Kidney glomerular epithelial cell (primary cell): ENCODE results near the gene ZP4.

Source experiments
- DNase-seq: peaks from one replicate; lab custom pipeline; 2025; lab: John Stamatoyannopoulos, UW

ZP4 gene, protein sequence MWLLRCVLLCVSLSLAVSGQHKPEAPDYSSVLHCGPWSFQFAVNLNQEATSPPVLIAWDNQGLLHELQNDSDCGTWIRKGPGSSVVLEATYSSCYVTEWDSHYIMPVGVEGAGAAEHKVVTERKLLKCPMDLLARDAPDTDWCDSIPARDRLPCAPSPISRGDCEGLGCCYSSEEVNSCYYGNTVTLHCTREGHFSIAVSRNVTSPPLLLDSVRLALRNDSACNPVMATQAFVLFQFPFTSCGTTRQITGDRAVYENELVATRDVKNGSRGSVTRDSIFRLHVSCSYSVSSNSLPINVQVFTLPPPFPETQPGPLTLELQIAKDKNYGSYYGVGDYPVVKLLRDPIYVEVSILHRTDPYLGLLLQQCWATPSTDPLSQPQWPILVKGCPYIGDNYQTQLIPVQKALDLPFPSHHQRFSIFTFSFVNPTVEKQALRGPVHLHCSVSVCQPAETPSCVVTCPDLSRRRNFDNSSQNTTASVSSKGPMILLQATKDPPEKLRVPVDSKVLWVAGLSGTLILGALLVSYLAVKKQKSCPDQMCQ

DNA sequence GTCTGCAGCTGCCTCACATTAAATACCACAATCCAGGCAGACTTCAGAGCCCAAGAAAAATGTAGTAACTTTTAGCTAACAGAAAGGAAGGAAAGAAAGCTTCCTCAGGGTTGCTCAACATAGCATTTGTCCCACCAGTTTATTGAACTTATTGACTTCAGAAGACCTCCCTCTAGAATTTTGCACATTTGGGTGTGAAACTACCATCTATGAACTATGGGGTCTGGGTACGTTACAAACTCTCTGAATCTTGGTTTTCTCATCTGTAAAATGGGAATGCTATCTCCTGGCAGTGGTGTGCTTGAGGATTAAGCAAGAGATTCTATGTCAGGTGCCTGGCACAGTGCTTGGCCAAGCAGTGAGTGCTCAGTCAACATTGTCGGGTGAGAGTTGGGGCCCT, at the start of gene ZP4:
Gene ZP4, minus strand, starts transcription at position 101 of the 400 bp plus-strand sequence. CDS start 287 bp downstream, outside the sequence.
- DNase-seq: no peak

DNA sequence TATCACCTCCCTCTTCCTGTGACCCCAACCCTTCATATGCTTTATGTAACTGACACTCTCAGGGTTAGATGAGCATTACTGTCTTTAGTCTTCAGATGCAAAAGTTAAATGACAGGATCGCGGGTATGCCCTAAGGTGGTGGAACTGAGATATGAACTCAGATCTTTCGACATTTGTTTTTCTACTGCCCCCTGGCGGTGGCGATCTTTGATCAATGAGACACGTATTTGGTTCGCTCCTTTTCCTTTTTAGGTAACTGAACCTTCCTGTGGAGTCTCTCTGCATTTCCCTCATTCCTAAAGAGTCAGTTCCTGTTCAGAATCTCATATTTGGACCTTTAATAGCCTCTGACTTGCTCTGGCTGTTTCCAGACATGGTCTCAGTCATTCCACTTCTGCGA, 47.8 kb upstream of the ZP4 start:
- no peak for DNase-seq

DNA sequence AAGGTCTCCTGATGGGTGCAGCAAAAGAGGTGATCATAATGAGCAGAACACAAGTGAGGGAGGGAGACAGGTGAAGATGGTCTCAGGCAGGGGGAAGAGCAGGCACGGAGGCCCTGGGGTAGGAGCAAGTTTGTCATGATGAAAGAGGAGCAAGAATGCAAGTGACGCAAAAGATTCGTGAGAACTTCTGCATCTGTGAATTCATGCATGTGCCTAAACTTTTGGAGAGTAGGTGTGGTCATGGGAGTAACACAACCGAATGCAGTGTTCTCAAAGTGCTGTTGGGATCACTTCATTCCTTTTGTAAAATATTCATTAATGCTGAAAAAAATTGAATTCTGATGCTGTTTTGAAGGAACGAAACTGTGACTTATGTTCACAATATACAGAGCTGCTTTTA, 47.3 kb upstream of the ZP4 start:
- DNase-seq: no peak

DNA sequence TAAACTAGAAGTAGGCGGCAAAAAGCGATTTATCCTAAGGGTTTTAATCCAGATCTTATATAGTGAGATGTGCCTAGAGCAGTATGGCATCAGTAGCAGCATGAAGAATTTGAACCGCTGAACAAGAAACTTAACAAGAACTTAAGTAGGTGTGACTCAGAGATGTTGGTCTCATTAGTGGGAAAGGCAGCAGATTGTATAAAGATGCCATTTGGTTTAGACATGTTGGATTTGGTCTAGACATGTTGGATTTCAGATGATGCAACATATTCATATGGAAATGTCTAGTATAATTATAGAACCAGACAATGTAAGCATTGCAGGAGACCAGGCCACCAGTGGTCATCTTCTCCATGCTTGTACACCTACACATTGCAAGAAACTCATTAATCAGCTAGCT, 42.1 kb upstream of the ZP4 start:
- DNase-seq: no peak

DNA sequence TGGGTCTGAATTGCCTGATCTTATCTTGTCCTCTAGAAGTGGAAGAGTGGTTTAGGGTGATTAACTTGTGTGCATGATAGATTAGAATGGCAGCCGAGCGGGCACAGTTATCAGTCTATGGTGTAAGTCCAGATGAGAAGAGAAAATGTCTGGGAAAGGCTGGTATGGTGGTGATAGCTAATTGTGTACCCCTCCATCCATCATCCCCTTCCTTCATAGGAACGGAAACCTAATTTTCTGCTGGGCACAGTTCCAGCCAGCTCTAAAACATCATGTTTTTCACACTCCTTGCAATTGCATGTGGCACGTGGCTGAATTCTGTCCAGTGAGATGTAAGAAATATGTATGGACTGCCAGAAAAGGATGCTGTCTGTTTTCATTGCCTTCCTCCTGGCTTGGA, 40.9 kb upstream of the ZP4 start:
- no peak for DNase-seq

DNA sequence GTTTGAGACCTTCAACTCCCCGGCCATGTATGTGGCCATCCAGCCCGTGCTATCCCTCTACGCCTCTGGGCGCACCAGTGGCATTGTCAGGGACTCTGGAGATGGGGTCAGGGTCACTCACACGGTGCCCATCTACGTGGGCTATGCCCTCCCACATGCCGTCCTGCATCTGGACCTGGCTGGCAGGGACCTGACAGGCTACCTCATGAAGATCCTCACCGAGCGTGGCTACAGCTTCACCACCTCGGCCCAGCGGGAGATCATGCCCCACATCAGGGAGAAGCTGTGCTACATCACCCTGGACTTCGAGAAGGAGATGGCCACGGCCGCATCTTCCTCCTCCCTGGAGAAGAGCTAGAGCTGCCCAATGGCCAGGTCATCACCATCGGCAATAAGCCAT, 36.5 kb upstream of the ZP4 start:
- DNase-seq: no peak

DNA sequence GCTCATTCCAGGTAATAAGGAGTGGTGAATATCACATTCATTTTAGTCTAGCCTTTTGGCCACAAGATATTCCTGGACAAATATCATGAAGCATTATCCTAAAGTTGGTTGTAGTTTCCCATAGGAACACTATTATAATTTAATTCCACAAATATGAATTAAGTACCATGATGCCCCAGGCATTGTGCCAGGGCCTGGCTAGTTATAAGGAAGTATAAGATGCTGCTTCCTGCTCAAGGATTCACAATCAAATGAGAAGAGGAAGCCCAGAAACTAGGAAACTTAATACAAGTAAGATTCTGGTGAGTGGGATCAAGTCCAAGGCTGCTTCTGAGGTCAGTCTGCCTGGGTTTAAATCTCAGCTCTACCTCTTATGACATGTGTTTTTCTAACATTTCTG, 30.6 kb upstream of the ZP4 start:
- no peak for DNase-seq

DNA sequence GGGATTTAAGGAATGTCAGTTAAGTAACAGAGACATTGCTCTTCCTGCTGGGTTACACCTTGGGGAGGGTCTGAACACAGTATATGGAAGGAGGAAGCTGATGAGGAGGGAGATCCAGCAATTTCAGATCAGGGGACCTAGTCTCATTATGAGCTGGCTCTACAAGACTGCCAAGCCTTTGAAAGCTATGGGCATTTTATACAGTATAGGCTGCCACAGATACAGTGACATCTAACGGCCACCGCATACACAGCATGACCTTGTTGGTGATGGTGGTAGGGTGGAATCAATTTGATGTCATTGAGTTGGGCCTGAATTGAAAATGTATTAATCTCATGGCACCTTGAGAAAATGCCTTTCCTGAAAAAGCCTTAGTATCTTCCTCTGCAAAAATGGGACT, 22.6 kb upstream of the ZP4 start:
- no peak for DNase-seq

DNA sequence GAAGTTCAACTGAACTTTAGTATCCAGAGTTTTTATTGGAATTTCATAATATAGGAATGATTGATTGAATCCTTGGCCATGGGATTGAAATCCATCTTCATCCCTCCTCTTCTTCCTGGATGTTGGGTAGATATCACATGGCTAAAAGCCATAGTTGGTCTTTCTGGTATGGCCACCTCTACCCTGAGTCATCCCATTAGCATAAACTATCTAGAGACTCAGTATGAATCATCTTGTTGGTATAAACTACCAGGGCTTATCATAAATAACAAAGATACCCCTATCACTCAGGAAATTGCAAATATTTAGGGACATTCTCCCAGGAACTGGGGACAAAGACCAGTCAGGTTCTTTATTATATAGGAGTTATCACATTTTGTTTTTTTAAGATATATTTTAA, 21.2 kb upstream of the ZP4 start:
- no peak for DNase-seq

DNA sequence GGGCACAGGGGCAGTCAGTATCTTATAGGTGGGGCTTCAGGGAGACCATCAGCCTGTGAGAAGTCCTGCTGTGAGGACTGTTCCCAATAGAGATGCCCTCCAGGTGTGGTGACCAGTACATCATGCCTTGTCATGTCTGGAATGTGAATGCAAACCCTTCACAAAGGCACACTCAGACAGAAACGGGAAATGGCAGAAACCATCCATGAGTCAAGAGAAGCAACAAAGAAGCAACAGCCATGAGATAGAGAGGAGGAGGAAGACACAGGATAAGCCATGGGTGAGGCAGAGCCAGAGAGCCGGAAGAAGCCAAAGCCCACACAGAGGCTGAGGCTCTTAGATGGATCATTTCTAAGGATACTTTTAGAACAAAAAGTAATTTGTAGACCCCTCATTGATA, 20.1 kb upstream of the ZP4 start:
- no peak for DNase-seq

DNA sequence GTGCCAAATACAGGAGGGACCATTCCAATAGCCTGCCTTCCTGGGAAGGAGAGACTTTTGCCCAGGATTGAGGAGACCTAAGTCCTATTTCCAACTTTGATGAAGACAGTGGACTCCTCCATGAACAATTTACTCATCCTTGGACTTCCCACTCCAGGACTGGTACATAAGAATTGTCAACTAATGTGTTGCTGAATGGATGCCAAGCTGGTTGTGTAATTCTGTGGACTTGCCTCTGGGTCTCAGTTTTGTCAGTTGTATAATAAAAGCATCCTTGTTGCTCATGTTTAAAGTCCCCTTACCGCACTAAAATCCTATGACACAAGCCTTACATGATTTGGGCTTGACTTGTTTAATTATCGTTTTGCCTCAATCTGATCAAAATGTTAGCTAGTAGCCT, 13.2 kb upstream of the ZP4 start:
- DNase-seq: no peak

DNA sequence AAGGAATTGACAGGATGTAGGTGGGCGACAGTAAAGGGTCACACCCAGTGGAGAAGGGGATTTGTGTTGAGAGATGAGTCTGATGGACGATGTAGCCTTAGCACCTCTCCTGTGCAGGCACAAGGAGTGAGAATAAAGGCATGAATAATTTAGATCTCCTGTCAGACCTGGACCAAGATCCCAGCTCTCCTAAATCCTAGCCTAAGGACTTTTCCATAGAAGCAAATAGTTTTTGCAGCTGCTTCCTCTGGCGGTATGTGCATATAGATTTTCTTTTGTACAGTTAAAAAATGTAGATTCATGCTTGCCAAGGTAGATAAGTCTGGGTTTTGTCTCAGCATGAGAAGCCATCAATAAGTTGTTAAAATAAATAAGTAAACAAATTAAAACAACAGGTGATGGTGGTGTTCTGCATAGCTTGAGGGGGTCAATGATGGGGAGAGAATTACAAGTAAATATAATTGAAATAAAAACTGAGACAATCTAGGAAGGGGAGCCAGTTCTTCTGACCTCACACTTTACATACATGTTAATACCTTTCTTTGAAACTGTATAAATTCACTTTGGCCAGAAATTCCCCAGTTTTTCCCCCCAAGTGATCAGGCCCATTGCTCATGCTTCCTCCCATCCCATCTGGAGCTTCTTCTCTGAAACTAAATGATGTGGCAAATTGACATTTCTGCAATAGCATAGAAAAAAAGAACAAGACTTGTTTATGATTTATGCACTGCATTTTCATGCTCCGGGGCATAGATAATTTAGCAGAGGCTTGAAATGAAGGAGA, 12.4 kb upstream of the ZP4 start:
- DNase-seq: no peak

DNA sequence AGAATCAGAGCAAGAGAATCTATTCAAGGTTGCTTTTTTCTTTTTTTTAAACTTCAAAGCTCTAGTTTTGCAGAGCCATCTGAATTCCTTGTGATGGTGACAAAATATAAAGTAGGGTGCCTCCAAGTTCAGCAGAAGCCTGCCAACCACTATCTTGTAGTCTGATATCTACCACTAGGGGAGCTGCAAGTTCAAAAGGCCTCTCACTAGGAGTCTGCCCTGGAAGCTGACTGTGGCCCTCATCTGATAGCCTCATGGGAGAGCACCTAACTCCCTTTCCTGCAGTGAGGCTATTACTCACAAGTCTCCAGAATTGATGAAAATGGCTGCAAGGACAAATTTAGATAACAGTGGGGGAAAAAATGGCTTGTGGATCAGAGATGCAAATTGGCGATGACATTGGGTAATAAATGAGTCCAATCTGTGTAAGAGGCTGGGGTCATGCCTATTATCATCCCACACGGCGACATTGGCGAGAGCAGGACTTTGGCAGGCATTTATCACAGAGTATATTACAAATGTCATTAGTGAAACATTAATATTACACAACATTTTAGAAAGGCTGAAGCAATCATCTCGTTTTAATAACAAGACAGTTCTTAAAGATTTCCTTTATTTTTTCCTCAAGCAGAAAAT, 10.7 kb upstream of the ZP4 start:
- peak; percentile 11 for DNase-seq

DNA sequence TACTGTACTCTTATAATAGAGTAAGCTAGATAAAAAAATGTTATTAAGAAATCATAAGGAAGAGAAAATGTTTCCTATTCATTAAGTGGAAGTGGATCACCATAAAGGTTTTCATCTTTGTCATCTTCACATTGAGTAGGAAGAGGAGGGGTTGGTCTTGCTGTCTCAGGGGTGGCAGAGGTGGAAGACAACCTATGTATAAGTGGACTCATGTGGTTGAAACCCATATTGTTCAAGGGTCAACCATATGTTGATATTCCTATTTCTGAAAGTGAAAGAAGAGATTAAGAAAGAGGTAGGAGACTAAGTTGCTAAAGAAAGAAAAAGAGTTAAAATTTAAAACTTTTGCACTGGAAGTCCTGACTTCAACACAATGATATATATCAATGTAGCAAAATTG, 4.9 kb upstream of the ZP4 start:
- no peak for DNase-seq

DNA sequence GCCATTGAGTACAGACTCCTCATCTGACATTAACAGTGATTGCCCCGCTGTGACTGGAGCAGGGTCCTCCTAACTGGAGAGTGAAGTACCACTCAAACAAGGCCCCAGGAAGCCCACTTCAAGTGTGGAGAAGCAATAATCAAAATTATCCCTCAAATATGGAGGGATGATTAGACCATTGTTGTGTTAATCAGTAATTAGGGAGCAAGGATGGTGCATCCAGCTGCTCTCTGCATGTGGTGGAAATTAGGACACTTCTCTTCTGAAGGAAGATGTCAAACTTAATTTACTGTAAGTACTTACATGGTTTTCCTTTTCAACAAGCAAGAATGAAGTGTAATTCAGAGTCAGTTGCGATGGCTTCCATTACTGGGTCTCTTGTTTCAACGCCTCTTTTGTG, 3.4 kb upstream of the ZP4 start:
- no peak for DNase-seq

DNA sequence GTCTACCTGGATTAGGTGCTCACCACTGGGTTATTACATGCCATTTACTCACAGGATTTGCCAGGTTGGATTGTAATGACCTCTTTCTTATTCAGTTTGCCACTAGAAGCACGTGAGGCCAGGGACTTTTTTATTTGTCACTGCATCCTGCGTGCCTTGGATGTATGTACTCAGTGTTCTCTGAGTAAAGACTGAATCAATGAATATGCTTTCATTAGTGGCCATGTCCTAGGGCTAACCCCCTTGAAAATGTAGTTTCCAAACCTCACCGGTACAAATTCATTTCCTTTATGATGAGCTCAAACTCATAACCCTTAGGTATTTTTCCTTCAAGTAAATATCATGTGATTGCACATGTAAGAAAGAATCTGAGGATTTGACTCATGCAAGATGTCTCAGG, 1.3 kb upstream of the ZP4 start:
- DNase-seq: no peak

DNA sequence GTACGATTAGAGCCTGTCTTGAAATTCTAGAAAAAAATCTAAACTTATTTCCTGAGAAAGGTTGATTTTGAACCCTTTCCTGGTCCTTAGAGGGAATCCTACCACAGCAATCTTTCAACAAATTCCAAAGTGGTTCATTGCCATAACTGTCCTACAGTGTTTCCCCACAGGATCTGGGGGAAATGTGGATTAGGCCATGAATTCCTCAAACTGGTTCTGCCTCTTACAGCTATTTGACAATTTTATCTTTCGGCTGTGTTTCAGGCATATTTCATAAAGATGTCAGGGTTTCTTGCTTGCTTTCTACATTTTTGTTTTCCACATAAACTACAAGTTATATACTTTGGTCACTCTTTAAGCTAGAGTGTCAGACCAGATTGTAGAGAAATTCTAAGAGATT, 544 bp upstream of the ZP4 start:
- DNase-seq: no peak

DNA sequence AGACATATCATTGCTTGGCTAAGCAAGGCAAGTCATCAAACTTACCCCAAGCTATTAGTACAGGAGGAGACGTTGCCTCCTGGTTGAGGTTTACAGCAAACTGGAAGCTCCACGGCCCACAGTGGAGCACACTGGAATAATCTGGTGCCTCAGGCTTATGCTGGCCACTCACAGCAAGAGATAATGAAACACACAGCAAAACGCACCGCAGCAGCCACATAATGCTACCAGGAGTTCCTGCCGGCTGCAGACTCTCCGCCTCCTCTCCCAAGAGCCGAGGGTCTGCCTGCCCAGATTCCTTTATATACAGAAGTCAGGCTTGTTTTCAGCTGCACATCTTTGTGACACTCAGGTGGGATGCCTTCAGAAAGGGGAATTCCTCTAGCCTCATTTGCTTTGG, 306 bp downstream of the ZP4 start:
- DNase-seq: no peak

DNA sequence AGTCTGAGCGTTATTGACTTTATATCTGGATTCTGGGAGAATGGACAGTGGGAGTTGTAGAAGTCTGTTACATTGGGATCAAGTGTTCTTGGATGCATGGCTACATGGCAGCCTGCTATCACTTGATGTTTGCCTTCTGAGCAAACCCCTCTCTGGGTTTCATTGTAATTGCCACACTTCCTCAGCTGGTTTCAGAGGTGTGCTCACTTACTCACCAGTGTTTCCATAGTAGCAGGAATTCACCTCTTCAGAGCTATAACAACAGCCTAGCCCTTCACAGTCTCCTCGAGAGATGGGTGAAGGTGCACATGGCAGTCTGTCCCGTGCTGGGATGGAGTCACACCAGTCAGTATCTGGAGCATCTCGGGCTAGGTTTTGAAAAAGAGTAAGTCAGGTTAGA, 2.6 kb downstream of the ZP4 start:
- DNase-seq: no peak

DNA sequence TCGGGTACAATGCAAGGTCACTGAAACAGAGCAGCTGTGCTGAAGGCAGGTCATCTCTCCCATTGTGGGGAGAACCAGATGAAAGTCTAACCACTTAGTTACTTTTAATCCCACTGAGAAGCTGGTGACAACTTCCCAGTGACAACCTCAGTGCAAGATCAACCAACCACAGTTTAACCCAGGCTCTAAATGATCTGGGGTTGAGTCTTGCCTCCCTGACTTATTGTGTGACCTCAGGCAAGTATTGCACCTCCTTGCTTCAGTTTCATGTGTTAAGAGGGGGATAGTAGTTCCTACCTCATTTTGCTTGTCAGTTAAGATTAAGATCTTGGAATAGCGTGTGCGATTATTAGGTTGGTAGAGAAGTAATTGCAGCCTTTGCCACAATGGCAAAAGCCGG, 3.2 kb downstream of the ZP4 start:
- DNase-seq: no peak

DNA sequence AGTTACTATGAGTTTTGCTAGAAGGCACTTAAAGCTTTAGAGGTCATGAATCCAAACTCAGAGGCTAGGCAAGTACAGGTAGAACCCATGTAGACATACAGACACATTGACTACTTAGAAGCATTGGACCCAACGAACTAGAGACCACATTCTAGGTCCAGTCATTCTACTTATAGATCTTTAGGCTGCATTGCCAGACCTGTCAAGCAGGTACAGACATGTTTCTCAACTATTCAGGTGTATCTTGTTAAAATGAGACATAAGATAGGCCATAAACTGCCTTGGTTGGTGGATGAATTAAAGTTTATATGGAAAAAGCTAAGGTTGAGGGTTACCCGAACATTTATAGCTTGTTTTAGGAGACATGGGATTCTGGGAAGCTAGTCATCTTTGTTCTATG, 6.5 kb downstream of the ZP4 start:
- DNase-seq: no peak

DNA sequence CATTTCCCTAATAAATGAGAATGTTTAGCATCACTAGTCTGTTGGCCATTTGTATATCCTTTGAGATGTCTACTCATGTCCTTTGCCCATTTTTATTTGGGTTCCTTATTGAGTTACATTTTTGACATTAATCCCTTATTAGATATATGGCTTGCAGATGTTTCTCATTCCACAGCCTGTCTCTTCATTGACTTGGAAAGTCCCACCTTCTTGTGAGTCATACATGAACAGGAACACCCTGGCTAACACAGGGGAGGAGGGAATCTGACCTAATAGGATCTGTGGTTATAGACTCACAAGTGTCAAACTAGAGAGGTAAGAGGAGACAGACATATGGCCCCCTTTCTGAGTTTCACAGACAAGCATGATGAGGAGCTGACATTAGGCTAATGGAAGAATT, 11.5 kb downstream of the ZP4 start:
- DNase-seq: peak; percentile 91

DNA sequence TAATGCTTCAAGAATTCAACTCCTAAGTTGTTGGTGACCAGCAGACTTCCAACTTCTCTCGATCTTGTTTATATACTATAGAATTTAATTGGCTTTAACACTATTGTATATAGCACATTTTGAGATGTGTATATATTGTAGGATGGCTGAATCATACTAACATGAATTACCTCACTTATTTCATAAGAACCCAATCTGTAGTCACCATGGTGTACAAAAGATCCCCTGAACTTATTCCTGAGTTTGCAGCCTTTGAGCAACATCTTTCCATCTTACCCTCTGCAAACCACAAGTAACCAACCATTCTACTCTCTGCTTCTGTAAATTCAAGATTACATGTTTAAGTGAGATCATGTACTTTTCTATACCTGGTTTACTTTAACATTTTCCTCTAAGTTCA, 12.3 kb downstream of the ZP4 start:
- DNase-seq: no peak
